WTC11 (cell line): Measurements from ENCODE around the gene CHL1. TPM values are rescaled to one million over a fixed set of nuclear protein-coding genes. Genes with fewer than 3 reads are reported as not detected.
A peak's percentile ranks its signal among the peaks of the same experiment; 100 is the strongest.

Experiments used
- ATAC-seq: fragments of 200-7000 bp; cut with Tn5 transposase; 2 replicates; pipeline ENCODE4 v1.10.0; 2021; ENCODE audit warnings: mild to moderate bottlenecking, moderate library complexity
- CTCF ChIA-PET: fragments of 300-600 bp; sonication (Branson Sonifier 250); formaldehyde crosslinking; loops from one replicate; lab custom pipeline; 2021; ENCODE audit warnings: antibody characterized with exemption; lab: Charles Lee
- POLR2A ChIA-PET: fragments of 350-600 bp; sonication (Branson Sonifier 250); formaldehyde crosslinking; loops from one replicate; lab custom pipeline; 2021; ENCODE audit warnings: antibody characterized with exemption; lab: Charles Lee
- DNase-seq: peaks from one replicate; pipeline ENCODE4 v3.0.0; 2021; ENCODE audit warnings: low spot score
- H3K27ac Mint-ChIP-seq: 2 replicates; pipeline ENCODE4 v1.8.0; 2021; ENCODE audit warnings: mixed read lengths
- H3K27me3 Mint-ChIP-seq: 2 replicates; pipeline ENCODE4 v1.8.0; 2021; ENCODE audit warnings: low read depth, mild to moderate bottlenecking, moderate library complexity, mixed read lengths
- H3K36me3 Mint-ChIP-seq: 2 replicates; pipeline ENCODE4 v1.8.0; 2021; ENCODE audit warnings: mixed read lengths
- H3K4me1 Mint-ChIP-seq: 2 replicates; pipeline ENCODE4 v1.8.0; 2022; ENCODE audit warnings: mixed read lengths
- H3K4me3 Mint-ChIP-seq: 2 replicates; pipeline ENCODE4 v1.8.0; 2021; ENCODE audit warnings: mild to moderate bottlenecking, moderate library complexity, mixed read lengths
- H3K9me3 Mint-ChIP-seq: 2 replicates; pipeline ENCODE4 v1.8.0; 2021; ENCODE audit warnings: mixed read lengths
- AFF4 ChIP-seq: sonication (generic); formaldehyde crosslinking; IDR thresholded peaks from 2 replicates; pipeline ENCODE4 v1.8.1; 2023; ENCODE audit warnings: mild to moderate bottlenecking, missing genetic modification reagents, borderline replicate concordance
- CDX4 ChIP-seq: fragments of 250-450 bp; sonication (Bioruptor Pico); IDR thresholded peaks from 2 replicates; pipeline ENCODE4 v1.9.0; 2021; ENCODE audit warnings: moderate library complexity, mild to moderate bottlenecking, inconsistent platforms, borderline replicate concordance
- E2F5 ChIP-seq: sonication (generic); formaldehyde crosslinking; IDR thresholded peaks from 2 replicates; pipeline ENCODE4 v1.8.1; 2022; ENCODE audit warnings: mild to moderate bottlenecking, moderate library complexity, missing genetic modification reagents
- GABPB1 ChIP-seq: sonication (generic); formaldehyde crosslinking; IDR thresholded peaks from 2 replicates; pipeline ENCODE4 v1.8.1; 2023; ENCODE audit warnings: mild to moderate bottlenecking, missing genetic modification reagents
- MYBL2 ChIP-seq: sonication (generic); formaldehyde crosslinking; IDR thresholded peaks from 2 replicates; pipeline ENCODE4 v1.8.1; 2023; ENCODE audit warnings: mild to moderate bottlenecking, moderate library complexity, missing genetic modification reagents
- NFATC4 ChIP-seq: fragments of 250-450 bp; sonication (Bioruptor Pico); IDR thresholded peaks from 2 replicates; pipeline ENCODE4 v1.9.0; 2021; ENCODE audit warnings: mild to moderate bottlenecking
- NFYB ChIP-seq: sonication (generic); formaldehyde crosslinking; conservative IDR thresholded peaks from 2 replicates; pipeline ENCODE4 v1.8.0; 2022; ENCODE audit warnings: low read depth, missing genetic modification reagents
- NR3C1 ChIP-seq: sonication (generic); formaldehyde crosslinking; conservative IDR thresholded peaks from 2 replicates; pipeline ENCODE4 v1.8.1; 2023; ENCODE audit warnings: low read depth, mild to moderate bottlenecking, missing genetic modification reagents
- SMAD3 ChIP-seq: sonication (generic); formaldehyde crosslinking; IDR thresholded peaks from 2 replicates; pipeline ENCODE4 v1.8.0; 2022; ENCODE audit warnings: missing genetic modification reagents, mild to moderate bottlenecking, borderline replicate concordance
- SMAD4 ChIP-seq: sonication (generic); formaldehyde crosslinking; IDR thresholded peaks from 2 replicates; pipeline ENCODE4 v1.8.0; 2022; ENCODE audit warnings: mild to moderate bottlenecking, missing genetic modification reagents
- SP1 ChIP-seq: sonication (generic); formaldehyde crosslinking; conservative IDR thresholded peaks from 2 replicates; pipeline ENCODE4 v1.8.1; 2022; ENCODE audit warnings: missing genetic modification reagents
- TEAD4 ChIP-seq: sonication (generic); formaldehyde crosslinking; IDR thresholded peaks from 2 replicates; pipeline ENCODE4 v1.8.0; 2022; ENCODE audit warnings: mild to moderate bottlenecking, missing genetic modification reagents
- ZBTB21 ChIP-seq: sonication (generic); formaldehyde crosslinking; IDR thresholded peaks from 2 replicates; pipeline ENCODE4 v1.8.1; 2023; ENCODE audit warnings: mild to moderate bottlenecking, missing genetic modification reagents, borderline replicate concordance
- ZNF219 ChIP-seq: sonication (generic); formaldehyde crosslinking; IDR thresholded peaks from 2 replicates; pipeline ENCODE4 v1.8.0; 2023; ENCODE audit warnings: missing genetic modification reagents, mild to moderate bottlenecking, borderline replicate concordance
- ZNF671 ChIP-seq: fragments of 250-450 bp; sonication (Bioruptor Pico); IDR thresholded peaks from 2 replicates; pipeline ENCODE4 v1.8.0; 2021; ENCODE audit warnings: mild to moderate bottlenecking
- total RNA-seq: library from RNA; stranded (reverse); gene quantifications from 3 replicates; pipeline ENCODE4 v1.2.3, GENCODE V29; 2021

Gene CHL1
- total RNA-seq, 1 experiment from 2014 or later: not detected

GRCh38 chr3:264394-265156, 68.0 kb downstream of the CHL1 start:
- TF ChIP-seq GABPB1 (CRISPR knock-in tag) (peak; percentile 84), SMAD4 (no peak)
- Mint-ChIP-seq H3K27ac (no peak overlapping the region), H3K9me3 (peaks cover 73% of the 10 kb centered on the region), H3K4me3 (no peak overlapping the region), H3K36me3 (peaks cover 57% of the 10 kb centered on the region), H3K4me1 (no peaks in the 10 kb centered on the region), H3K27me3 (peaks cover 10% of the 10 kb centered on the region)
- no peak for ATAC-seq
- CTCF ChIA-PET: no interaction called here
- POLR2A ChIA-PET: no interaction called here
- DNase-seq: no peak

GRCh38 chr3:267101-267500, 70.5 kb downstream of the CHL1 start:
- CTCF ChIA-PET: no interaction called here
- peaks cover 71% of the 10 kb centered on the region for H3K36me3 Mint-ChIP-seq
- H3K9me3 Mint-ChIP-seq: peaks cover 85% of the 10 kb centered on the region

GRCh38 chr3:270688-271087, 74.1 kb downstream of the CHL1 start:
- POLR2A ChIA-PET: no interaction called here
- no peak overlapping the region for H3K27ac Mint-ChIP-seq
- peaks cover 85% of the 10 kb centered on the region for H3K9me3 Mint-ChIP-seq
- H3K36me3 Mint-ChIP-seq: peaks cover 77% of the 10 kb centered on the region
- DNase-seq (no peak), ATAC-seq (no peak)
- CTCF ChIA-PET: no interaction called here
- no peak overlapping the region for H3K4me3 Mint-ChIP-seq
- H3K4me1 Mint-ChIP-seq: no peaks in the 10 kb centered on the region
- no peak for TF ChIP-seq E2F5 (CRISPR knock-in tag)
- TF ChIP-seq SP1 (CRISPR knock-in tag): no peak
- TF ChIP-seq SMAD3 (CRISPR knock-in tag): no peak
- TF ChIP-seq NFYB: no peak
- TF ChIP-seq ZNF671 (CRISPR knock-in tag): no peak
- no peak for TF ChIP-seq NR3C1 (CRISPR knock-in tag)
- no peak for TF ChIP-seq MYBL2 (CRISPR knock-in tag)
- no peak for TF ChIP-seq ZBTB21 (CRISPR knock-in tag)
- no peak for TF ChIP-seq AFF4
- no peak for TF ChIP-seq CDX4 (CRISPR knock-in tag)
- TF ChIP-seq NFATC4 (CRISPR knock-in tag): no peak
- H3K27me3 Mint-ChIP-seq: peaks cover 12% of the 10 kb centered on the region; the same call in 1 of the 2 replicates

More at GRCh38 chr3:267101-267500, 70.5 kb downstream of the CHL1 start:
- TF ChIP-seq NFATC4 (CRISPR knock-in tag): no peak
- TF ChIP-seq MYBL2 (CRISPR knock-in tag): no peak
- TF ChIP-seq TEAD4 (CRISPR knock-in tag): no peak
- no peak for TF ChIP-seq ZNF671 (CRISPR knock-in tag)
- no peak for TF ChIP-seq ZNF219 (CRISPR knock-in tag)
- ATAC-seq (no peak), DNase-seq (no peak)
- Mint-ChIP-seq H3K4me3 (no peak overlapping the region), H3K27me3 (peaks cover 12% of the 10 kb centered on the region), H3K27ac (no peak overlapping the region), H3K4me1 (no peaks in the 10 kb centered on the region)
- POLR2A ChIA-PET: no interaction called here
